Nephron progenitor cell (in vitro differentiated cells): ENCODE results near the gene MYCL.

Source experiments
- DNase-seq: peaks from one replicate; pipeline ENCODE4 v3.0.0; 2021
- H3K27ac Mint-ChIP-seq: 2 replicates; pipeline ENCODE4 v1.8.0; 2021; ENCODE audit warnings: mild to moderate bottlenecking, moderate library complexity, mixed read lengths
- H3K27me3 Mint-ChIP-seq: 2 replicates; pipeline ENCODE4 v1.8.0; 2021; ENCODE audit warnings: mild to moderate bottlenecking, low read depth, mixed read lengths; ENCODE audit not compliant: poor library complexity
- H3K36me3 Mint-ChIP-seq: 2 replicates; pipeline ENCODE4 v1.8.0; 2021; ENCODE audit warnings: low read depth, mixed read lengths
- H3K4me1 Mint-ChIP-seq: 2 replicates; pipeline ENCODE4 v1.8.0; 2021; ENCODE audit warnings: mixed read lengths
- H3K4me3 Mint-ChIP-seq: 2 replicates; pipeline ENCODE4 v1.8.0; 2021; ENCODE audit warnings: mild to moderate bottlenecking, moderate library complexity, mixed read lengths
- H3K9me3 Mint-ChIP-seq: 2 replicates; pipeline ENCODE4 v1.8.0; 2021; ENCODE audit warnings: mild to moderate bottlenecking, moderate library complexity, mixed read lengths
- CTCF ChIP-seq: fragments of 200-600 bp; sonication (generic); IDR thresholded peaks from 2 replicates; pipeline ENCODE4 v1.5.0; 2021; ENCODE audit warnings: antibody characterized with exemption

The MYCL gene

GRCh38 chr1:39847940-39848339 lies 53.8 kb downstream of the MYCL start:
- H3K27me3 Mint-ChIP-seq: no peaks in the 10 kb centered on the region
- peaks cover 30% of the 10 kb centered on the region for H3K4me1 Mint-ChIP-seq
- no peak overlapping the region for H3K4me3 Mint-ChIP-seq
- DNase-seq: no peak
- H3K36me3 Mint-ChIP-seq: peaks cover 73% of the 10 kb centered on the region
- no peak for TF ChIP-seq CTCF
- H3K9me3 Mint-ChIP-seq: no peaks in the 10 kb centered on the region
- no peak overlapping the region for H3K27ac Mint-ChIP-seq

- Mint-ChIP-seq H3K9me3 (no peaks in the 10 kb centered on the region), H3K36me3 (peaks cover 74% of the 10 kb centered on the region), H3K4me3 (no peak overlapping the region), H3K27ac (no peak overlapping the region), H3K4me1 (peaks cover 29% of the 10 kb centered on the region), H3K27me3 (no peaks in the 10 kb centered on the region)
- TF ChIP-seq CTCF: no peak
- DNase-seq: no peak
These were observed 54.9 kb downstream of the MYCL start for GRCh38 chr1:39846796-39847195.

- H3K4me1 Mint-ChIP-seq: peaks cover 29% of the 10 kb centered on the region
- H3K27me3 Mint-ChIP-seq: no peaks in the 10 kb centered on the region
- peaks cover 81% of the 10 kb centered on the region for H3K36me3 Mint-ChIP-seq
- no peak for TF ChIP-seq CTCF
- DNase-seq: no peak
- no peaks in the 10 kb centered on the region for H3K9me3 Mint-ChIP-seq
- H3K4me3 Mint-ChIP-seq: no peak overlapping the region
- H3K27ac Mint-ChIP-seq: peak overlapping the region; percentile 92
These were observed 55.8 kb downstream of the MYCL start for GRCh38 chr1:39845569-39846566.
